Measurements from ENCODE around the gene CRTC2. TPM values are rescaled to one million over a fixed set of nuclear protein-coding genes. Genes with fewer than 3 reads are reported as not detected.

CRTC2 gene
- total and polyA plus RNA-seq, 2 of the 4 experiments (the other 2 are of a cell fraction), result 2.7 to 20.1 TPM

GRCh38 chr1:153968000-153968363 is 9.6 kb upstream of the CRTC2 start:
- 12% methylated on average over 3 of the region's 8 CpGs; no CpG with 5 or more reads in 1 of the 2 experiments for WGBS, 2 experiments (ENCODE audit: extremely low coverage in 2 of 2, insufficient read length in 1 of 2)
- Histone ChIP-seq H4K5ac (ENCODE audit: low read depth, low read length) (peak overlapping the region; percentile 46), H3K79me1 (ENCODE audit: low read depth in 1 of 2, low read length in 2 of 2) (peaks cover 5 to 38% of the 10 kb centered on the region in 2 experiments; a peak in 3 of 4 replicates), H3K56ac (ENCODE audit: extremely low read depth, insufficient read depth, low read length) (peak overlapping the region; percentile 46), H3K4me2 (ENCODE audit: low read depth, low read length) (peak overlapping the region; percentile 87), H3K36me3 (ENCODE audit: control insufficient read depth, insufficient read depth, low read length) (peaks cover under 1% of the 10 kb centered on the region; the same call in 1 of the 2 replicates), H3K23ac (ENCODE audit: low read depth, low read length) (peak overlapping the region; percentile 55; the same call in 1 of the 2 replicates), H3K9ac (ENCODE audit: low read depth, low read length) (peak overlapping the region; percentile 21), H3K27me3 (ENCODE audit: control insufficient read depth, insufficient read depth, low read length) (no peaks in the 10 kb centered on the region), H2AK9ac (replicated peaks; ENCODE audit: low read depth, low read length, poor library complexity) (peak overlapping the region; percentile 73), H3K4ac (ENCODE audit: low read depth, low read length) (peak overlapping the region; percentile 80), H4K8ac (ENCODE audit: low read depth in 2 of 2, low read length in 2 of 2) (peak overlapping the region; percentile 8 to 93), H3K27ac (ENCODE audit: insufficient read depth, low read length) (peak overlapping the region; percentile 4), H3K4me1 (ENCODE audit: control insufficient read depth, insufficient read depth, low read length) (0 out of 2 replicates have a peak, but pooled peaks cover 1% of the 10 kb centered on the region), H2AFZ (replicated peaks; ENCODE audit: low read length, poor library complexity) (peak overlapping the region; percentile 90), H4K20me1 (ENCODE audit: insufficient read depth, low read length) (no peaks in the 10 kb centered on the region; the same call in 1 of the 2 replicates), H2BK20ac (ENCODE audit: low read depth, low read length) (no peak overlapping the region), H4K91ac (ENCODE audit: insufficient read depth, low read depth, low read length) (peak overlapping the region; percentile 69), H3K14ac (replicated peaks; ENCODE audit: low read depth, low read length) (peak overlapping the region; percentile 39), H2BK15ac (ENCODE audit: low read depth, low read length) (no peak overlapping the region), H3K18ac (ENCODE audit: low read depth, low read length) (no peak overlapping the region; the same call in 1 of the 2 replicates), H2AK5ac (ENCODE audit: low read depth, low read length) (peak overlapping the region; percentile 8; the same call in 1 of the 2 replicates), H3K9me1 (ENCODE audit: insufficient read depth, low read length) (peaks cover 7% of the 10 kb centered on the region; the same call in 1 of the 2 replicates), H2BK5ac (ENCODE audit: low read depth, low read length, poor library complexity, severe bottlenecking) (peak overlapping the region; percentile 18), H2BK120ac (ENCODE audit: low read depth, low read length) (peak overlapping the region; percentile 9; the same call in 1 of the 2 replicates), H3K4me3 (ENCODE audit: insufficient read depth, low read depth, low read length) (peak overlapping the region; percentile 48), H3K9me3 (ENCODE audit: control insufficient read depth, insufficient read depth, low read length) (no peaks in the 10 kb centered on the region)
- ATAC-seq (ENCODE audit: low read depth), result no peak
- no TSS peak for BruUV-seq (replicated peaks)
- dilution Hi-C loops (cut with HindIII; ENCODE audit: low sequenced_read_pairs, unreplicated experiment) (no loop called here), intact Hi-C loops (cut with micrococcal nuclease) (no loop called here), in situ Hi-C loops (cut with MboI; ENCODE audit: low sequenced_read_pairs) (loop anchor here (25.0 kb wide), 1 partner anchor 431 kb away; the partner anchor contains the start of genes S100A3, S100A4, S100A5 and S100A6)
- POLR2A ChIA-PET (ENCODE audit: unreplicated experiment), result interaction anchor here (1.3 to 1.5 kb wide), 3 partner anchors 10 to 45 kb away, joined by 3 to 5 read pairs (median 3); partner anchors contain the start of genes JTB and RPS27
- CTCF ChIA-PET, result interaction anchor here (0.7 to 1.2 kb wide), 5 partner anchors 9 to 205 kb away, joined by 3 to 4 read pairs (median 3); partner anchors contain the start of gene JTB
- DNase-seq, result no peak
- TF ChIP-seq RFX5 (IDR thresholded peaks at IDR 0.05; ENCODE audit: low read depth, low read length) (no peak), MAFK (IDR thresholded peaks at IDR 0.05; ENCODE audit: low read depth, low read length) (no peak), BHLHE40 (IDR thresholded peaks at IDR 0.05; ENCODE audit: low read depth, low read length) (no peak), USF2 (IDR thresholded peaks at IDR 0.05; ENCODE audit: low read depth, low read length) (no peak), CEBPB (IDR thresholded peaks at IDR 0.05; ENCODE audit: low read depth, low read length) (no peak), MAZ (IDR thresholded peaks at IDR 0.05; ENCODE audit: borderline replicate concordance, low read depth, low read length) (no peak), NFE2L2 (IDR thresholded peaks at IDR 0.05; ENCODE audit: low read depth, low read length) (no peak), FOS (IDR thresholded peaks at IDR 0.05; ENCODE audit: low read depth, low read length) (no peak), RCOR1 (IDR thresholded peaks at IDR 0.05; ENCODE audit: insufficient replicate concordance, low read length) (no peak), CHD1 (IDR thresholded peaks at IDR 0.05; ENCODE audit: low read depth, low read length) (no peak), ELK1 (IDR thresholded peaks at IDR 0.05; ENCODE audit: borderline replicate concordance, low read depth, low read length) (no peak), SMC3 (IDR thresholded peaks at IDR 0.05; ENCODE audit: low read depth, low read length) (no peak), POLR2A (IDR thresholded peaks at IDR 0.05; ENCODE audit: low read depth, low read length) (no peak), RAD21 (IDR thresholded peaks at IDR 0.05; ENCODE audit: low read length) (no peak), CTCF (conservative IDR thresholded peaks at IDR 0.05; ENCODE audit: low read depth, low read length) (no peak)

All from IMR-90 (cell line).